HG02798 (cell line): ENCODE data around the gene TMA7B.

Experiments used
- ATAC-seq: cut with Tn5 transposase; IDR thresholded peaks from one replicate; pipeline ENCODE4 v1.9.1; 2021; ENCODE audit warnings: mild to moderate bottlenecking; ENCODE audit not compliant: unreplicated experiment, poor library complexity

The TMA7B gene

DNA sequence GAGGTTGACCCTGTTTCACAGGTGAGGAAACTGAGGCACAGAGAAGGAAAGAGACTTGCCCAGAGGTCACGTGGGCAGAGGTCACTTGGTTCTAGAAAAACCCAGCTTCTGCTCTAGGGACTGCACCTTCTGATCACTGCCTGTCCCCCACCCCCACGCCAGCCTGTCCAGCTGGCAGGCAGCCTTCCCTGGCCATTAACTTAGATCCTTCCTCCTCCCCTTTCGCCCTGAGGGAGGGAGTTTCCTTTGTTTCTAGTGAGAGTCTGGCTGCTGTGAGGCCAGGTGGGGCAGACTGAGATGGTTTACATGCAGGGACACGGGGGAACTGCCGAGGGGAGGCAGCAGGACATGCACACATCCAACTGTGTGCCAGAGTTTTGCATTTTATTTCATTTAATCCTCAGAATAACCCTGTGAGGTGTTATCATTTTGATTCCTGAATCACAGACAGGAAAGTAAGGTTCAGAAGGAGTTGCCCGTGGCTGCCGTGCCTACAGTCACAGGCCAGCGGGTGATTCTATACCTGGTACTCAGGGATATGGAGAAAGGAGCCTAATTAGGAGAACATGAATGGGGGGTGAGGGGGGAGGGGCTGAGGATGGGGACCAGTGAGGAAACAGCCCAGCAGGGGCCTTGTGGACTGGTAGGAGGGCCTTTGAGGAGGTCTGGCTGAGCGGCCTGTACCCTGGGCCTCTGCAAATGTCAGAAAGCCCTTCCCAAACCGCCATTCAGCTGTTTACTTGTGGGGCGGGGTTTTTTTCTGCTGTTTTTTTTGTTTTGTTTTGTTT is 37.9 kb downstream of the TMA7B start:
- no peak for ATAC-seq

DNA sequence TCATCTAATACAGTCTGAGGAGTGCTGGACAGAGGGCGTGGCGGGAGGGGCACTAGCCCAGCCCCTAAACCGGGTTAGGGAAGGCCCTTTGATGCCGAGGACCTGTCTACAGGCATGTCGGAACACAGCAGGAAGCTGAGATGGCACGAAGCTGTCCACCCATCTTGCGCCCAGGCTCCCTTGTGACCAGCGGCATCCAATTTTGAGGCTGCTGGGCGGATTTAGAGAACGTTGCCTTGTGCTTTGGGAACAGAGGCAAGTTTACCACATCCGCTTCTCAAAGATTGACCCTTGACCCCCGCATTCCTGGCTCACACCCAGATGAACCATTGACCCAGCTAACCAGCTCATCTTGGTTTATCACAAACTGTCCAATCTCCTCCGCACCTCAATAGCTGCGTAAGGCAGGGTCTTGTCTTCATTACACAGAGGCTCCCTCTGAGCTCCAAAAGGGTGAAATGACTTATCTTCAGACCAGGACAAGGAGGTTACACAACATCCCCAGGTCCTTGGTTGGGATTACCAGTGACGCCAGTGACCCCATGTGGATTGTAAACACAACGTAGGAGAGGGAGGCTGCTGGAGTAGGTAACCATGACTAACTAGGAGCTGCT is 39.1 kb downstream of the TMA7B start:
- no peak for ATAC-seq

DNA sequence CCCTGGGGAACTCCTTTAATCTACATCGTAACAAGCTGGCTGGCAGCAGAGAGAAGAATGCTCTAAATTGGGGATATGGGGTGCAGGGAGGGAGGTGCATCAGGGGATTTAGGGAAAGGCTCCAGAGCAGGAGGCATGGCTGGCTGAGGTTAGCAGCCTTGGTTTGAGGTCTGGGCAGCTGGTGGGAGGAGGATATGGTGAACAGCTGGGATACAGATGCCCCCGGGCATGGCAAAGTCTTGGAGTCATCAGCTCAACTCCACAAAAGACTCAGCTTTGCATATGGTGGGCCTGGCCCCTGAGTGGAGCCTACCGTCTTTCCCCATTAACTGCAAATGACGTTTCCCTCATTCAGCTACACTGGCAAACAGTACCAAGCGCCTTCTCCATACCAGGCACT is 40.0 kb downstream of the TMA7B start:
- no peak for ATAC-seq

DNA sequence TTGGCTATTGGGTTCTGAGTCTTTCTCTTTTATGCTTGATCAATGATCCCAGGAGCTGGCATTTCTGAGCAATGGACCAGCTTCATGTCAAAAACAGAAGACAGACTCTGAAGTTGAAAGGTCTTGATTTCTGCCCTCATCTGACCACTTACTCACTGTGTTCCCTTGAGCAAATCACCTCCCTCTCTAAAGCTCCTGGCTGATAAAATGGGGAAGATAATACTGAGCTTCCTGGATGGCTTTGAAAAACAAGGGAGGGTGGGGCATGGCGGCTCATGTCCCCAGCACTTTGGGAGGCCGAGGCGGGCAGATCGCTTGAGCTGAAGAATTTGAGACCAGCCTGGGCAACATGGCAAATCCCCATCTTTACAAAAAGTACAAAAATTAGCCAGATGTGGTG is 40.9 kb downstream of the TMA7B start:
- no peak for ATAC-seq

DNA sequence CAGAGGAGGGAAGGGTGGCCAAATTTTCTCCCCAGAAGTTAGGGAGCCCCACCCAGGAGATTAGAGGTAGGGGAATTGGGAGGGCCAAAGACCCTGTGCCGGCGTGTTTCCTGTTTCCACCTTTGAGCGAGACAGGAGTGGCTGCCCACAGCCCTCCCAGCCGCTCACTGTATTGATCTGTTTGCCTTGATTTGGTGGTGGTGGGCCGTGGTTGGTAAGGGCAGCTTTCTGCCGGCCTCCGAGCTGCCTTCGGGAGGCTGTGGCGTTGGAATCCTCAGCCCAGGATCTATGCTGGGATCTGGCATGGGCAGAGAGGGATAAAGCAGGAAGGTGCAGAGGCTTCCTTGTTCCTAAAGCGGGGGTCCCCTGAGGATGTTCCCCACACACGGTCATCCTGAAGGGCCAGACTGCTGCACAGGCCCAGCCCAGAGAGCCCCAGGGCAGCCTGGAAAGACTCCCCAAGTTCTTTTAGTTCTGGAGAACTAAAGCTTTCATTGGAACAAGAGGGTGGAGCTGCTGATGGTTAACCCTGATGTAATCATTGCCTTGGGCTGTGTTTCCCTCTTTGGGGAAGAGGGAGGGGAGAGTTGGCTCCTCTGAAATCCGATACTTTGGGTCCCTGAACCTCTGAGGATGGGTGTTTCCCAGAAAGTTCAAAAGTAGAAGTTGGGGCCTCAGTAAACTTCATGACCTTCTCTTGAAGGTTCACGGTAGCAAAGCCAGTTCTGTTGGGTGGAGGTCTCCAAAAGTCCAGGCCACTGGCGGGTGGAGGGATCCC is 41.8 kb downstream of the TMA7B start:
- no peak for ATAC-seq

DNA sequence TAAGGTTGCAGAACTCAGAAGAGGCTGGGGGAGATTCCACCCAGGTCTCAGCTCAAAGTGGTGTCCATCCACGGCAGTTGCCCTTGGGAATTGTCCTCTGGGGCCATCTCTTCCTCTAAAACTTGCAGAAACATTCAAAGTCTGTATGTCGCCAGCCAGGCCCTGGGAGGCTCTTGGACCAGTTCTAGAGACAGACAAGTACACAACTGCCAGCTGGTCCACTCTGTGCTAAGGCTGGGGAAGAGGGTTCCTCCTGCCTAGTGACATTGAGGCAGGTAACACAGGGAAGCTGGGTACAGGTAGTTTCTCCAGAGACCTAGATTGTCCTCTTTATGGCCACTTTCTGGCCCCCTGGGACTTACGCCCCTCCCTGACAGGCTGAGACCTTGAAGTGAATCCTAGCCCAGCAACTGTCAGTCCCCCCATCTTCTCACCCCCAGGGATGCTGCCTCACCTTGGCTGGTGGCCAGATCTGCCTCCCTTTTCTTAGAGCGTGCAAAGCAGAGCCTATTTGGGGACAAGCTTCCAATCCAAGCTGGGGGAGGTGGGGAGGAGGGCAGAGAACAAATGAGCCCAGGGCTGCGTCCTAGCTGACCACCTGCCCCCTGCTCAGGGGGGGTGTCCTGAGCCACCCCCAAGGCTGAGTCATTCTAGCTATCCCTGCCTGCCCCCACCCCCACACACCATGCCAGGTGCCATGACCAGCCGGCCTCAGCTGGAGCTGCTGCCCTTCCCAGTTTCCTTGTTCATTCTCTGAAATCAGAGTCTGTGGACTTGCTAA is 42.9 kb downstream of the TMA7B start:
- ATAC-seq = no peak

DNA sequence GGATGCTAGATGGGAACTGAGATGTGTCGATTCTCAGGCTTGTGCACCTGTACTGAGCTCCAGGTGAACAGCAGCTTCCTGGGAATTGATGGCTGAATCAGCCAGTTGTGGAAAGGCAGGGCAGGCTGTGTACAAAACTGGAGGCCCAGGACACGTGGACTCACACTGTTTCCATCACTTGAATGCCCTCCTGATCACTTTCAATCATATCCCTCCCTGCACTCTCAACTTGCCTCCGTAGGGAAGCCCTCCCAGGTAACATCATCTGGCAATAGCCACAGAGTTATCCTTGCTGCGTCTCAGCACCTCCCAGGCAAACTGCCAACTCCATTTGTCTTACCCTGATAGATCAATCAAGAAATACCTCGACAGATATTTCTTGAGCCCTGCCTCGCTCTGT is 44.6 kb downstream of the TMA7B start:
- ATAC-seq = no peak

DNA sequence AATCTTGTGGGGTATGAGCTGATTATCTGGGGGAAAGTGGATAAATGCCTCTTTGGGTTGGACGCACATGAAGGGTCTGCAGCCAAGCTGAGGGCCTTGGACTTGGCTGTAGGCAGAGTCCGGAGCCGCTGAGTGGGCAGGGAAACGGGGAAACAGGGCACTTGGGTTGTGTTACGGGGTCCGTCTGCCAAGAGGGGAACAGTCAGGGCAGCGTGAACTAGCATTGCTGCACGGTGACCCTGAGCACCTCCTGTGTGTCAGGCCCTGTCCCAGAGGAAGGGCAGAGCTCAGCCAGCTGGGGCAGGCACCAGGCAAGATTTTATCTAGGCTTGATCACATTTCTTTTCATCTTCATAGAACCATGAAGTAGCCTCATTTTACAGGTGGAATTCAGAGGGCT is 46.4 kb downstream of the TMA7B start:
- no peak for ATAC-seq

DNA sequence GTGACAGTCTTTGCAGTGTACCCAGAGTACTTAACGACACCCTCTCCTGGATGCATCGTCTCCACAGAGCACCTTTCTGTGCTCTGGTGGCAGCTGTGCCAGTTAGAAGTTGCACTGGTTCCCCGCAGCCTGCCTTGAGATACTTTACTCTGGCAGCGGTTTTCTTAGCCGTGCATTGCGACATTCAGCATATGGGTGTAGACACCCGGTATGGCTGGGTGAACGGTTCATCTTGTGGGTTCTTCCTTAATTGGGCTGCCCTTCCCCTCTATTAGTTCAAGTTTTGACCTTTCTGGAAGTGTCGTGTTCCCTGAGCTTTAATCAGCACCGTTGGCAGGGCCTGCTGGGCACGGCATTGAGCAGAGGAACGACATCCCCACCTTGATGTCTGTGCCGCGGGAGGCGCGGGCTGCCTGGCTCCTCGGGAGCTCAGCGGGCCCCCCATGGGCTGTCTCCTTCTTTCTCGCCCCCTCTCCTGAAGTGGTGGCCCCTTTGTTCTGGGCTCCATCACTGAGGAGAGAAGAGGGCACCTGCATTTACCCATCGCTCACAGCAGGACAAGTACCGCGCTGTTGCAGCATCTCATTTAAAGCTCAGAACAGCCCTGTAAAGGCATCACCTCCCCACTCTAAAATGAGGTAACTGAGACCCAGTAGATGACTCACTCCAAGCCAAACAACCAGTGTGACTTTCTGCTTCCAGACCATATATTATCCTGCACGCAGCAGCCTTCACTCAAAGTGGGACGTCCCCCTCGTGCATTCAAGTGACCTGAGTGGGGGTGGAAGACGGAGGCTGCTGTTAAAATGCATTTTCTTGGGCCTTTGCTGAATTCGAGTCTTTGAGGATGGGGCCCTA is 47.9 kb downstream of the TMA7B start:
- no peak for ATAC-seq

DNA sequence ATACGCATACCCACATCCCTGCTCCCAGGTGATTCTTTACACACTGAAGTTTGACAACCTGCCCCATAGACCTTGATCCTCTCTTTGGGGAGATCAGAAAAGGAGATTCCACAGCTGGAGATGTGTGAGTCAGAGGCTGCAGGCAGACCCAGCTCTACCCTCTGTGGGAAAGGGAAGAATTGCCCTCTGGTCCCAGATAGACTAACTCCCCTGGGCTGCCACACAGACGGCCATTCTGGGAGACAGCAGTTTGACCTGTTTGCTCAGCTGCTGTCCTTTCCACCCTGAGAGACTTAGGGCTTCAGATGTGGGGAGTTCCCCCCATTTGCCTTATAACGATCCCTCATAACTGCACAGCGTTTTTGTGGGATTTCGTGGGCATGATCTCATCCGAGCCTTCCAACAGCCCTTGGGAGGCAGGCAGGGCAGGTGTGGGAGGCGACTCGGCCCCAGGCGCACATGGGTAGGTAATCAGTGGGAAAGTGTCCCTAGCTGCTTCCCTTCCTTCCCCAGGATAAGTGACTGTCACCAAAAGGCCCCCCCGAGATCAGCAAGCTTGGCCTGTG is 48.6 kb downstream of the TMA7B start:
- ATAC-seq = no peak

DNA sequence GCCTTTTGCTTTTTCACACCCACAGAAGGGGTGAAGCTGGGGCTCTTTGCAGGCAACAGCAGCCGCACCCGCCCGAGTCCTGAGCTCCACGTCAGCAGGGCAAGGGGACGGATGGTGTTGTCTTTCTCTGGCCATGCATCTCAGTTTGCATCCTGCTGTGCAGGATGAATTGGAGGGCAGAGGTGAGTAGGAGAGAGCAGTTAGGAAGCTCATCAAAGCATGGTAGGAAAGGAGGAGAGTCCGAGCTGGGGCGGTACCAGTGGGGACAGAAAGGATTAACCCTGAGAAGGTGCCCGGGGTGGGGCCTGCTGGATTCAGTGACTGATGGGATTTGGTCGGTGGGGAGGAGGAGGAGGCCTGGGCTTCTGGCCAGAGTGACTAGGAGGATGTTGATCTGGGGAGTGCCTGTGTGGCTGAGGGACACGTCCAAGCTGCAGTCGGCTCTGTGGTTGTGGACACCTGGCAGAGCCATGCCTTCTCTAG is 49.1 kb downstream of the TMA7B start:
- ATAC-seq = no peak

DNA sequence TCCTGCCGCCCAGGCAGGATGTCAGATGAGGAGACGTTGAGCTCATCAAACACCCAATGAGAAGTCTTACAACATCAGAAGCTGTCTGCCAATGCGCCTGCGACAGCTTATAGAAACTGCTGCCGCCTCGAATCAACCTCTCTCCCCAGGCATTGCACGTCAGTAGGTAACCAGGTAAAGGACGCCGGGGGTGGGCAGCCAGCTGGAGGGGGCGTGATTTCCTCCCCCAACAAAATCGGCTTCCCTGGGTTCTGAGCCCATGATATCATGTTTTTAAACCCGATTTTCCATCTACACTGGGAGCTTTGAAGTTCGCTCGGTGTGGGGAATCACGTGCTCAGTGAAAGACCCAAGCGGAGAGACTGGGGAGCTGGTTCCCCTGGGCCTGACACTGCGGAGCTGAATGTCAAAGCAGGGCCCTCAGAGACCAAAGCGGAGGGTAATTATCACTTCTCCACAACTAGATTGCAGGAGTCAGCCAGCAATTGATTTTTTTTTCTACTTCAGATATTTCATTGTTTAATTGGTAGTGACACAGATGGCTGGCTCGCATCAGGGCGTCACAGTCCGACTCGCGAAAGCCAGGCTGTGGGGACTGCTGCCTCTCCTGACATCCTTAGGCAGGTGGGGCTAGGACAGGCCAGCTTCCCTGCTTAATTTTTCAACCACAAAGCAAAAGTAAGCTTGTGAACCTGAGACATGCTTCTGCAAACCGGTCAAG is 49.9 kb downstream of the TMA7B start:
- ATAC-seq = no peak

DNA sequence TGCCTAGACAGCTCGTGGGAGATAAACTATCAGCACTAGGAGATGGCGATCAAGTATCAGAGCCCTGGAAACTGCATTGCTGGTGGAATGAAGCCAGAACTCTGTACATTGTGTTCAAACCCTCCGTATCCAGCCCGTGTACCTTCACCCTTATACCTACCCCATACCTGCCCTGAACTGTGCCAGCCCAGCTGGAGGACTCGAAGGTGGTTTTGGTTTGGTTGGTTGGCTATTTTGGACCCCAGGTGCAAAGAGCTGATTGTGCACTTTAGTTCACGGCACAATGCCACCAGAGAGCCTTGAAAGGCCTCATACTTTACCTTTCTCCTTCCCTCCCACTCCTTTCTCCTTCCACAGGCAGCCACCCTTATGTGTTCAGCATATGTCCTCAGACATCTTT is 50.5 kb downstream of the TMA7B start:
- no peak for ATAC-seq
